GM12891 (cell line): Measurements from ENCODE around the gene NAALADL2.
A peak's percentile ranks its signal among the peaks of the same experiment; 100 is the strongest.

Experiments used
- POLR2A ChIP-seq: IDR thresholded peaks from 2 replicates; pipeline ENCODE4 v1.6.1; 2011; ENCODE audit warnings: low read depth, low read length, control low read depth
- POLR2AphosphoS5 ChIP-seq: IDR thresholded peaks from 2 replicates; pipeline ENCODE4 v1.6.1; 2011; ENCODE audit warnings: low read depth, low read length, control low read depth
- POU2F2 ChIP-seq: IDR thresholded peaks from 2 replicates; pipeline ENCODE4 v1.6.1; 2011; ENCODE audit warnings: low read depth, mild to moderate bottlenecking, control low read depth, low read length, moderate library complexity
- SPI1 ChIP-seq: IDR thresholded peaks from 2 replicates; pipeline ENCODE4 v1.6.1; 2011; ENCODE audit warnings: low read depth, low read length, control low read depth
- TAF1 ChIP-seq: IDR thresholded peaks from 2 replicates; pipeline ENCODE4 v1.6.1; 2011; ENCODE audit warnings: low read depth, low read length, control low read depth

GRCh38 chr3:175378348-175378747, 519.2 kb downstream of the NAALADL2 start:
- no peak for TF ChIP-seq POLR2AphosphoS5
- TF ChIP-seq POLR2A: no peak
- TF ChIP-seq SPI1: peak; percentile 38; the same call in 1 of the 2 replicates
- no peak for TF ChIP-seq POU2F2
- no peak for TF ChIP-seq TAF1
